Vagina (tissue), 2 donors: Measurements from ENCODE around the gene SAG.

ENCODE experiments used
- CTCF ChIP-seq, 3 experiments: fragments of 450-650 bp in 2 of 3; fragments of 200-600 bp in 1 of 3; sonication (generic) in 1 of 3; IDR thresholded peaks; one replicate each; pipeline ENCODE4 v1.5.1; 2017 to 2019; ENCODE audit warnings: antibody characterized with exemption in 3 of 3, mild to moderate bottlenecking in 2 of 3, moderate library complexity in 2 of 3
- POLR2A ChIP-seq, 2 donors: fragments of 450-650 bp; IDR thresholded peaks; one replicate each; pipeline ENCODE4 v1.6.1; 2017; ENCODE audit warnings: antibody characterized with exemption in 2 of 2, mild to moderate bottlenecking in 2 of 2, moderate library complexity in 2 of 2
- POLR2AphosphoS5 ChIP-seq, 2 donors: sonication (generic); formaldehyde crosslinking; IDR thresholded peaks; one replicate each; pipeline ENCODE4 v1.9.0; 2017; ENCODE audit warnings: antibody characterized with exemption in 2 of 2, mild to moderate bottlenecking in 2 of 2, low read depth in 1 of 2; ENCODE audit not compliant: insufficient read depth in 1 of 2

- TF ChIP-seq CTCF (IDR thresholded peaks at IDR 0.05) (no peak), POLR2A (IDR thresholded peaks at IDR 0.05) (no peak), POLR2AphosphoS5 (IDR thresholded peaks at IDR 0.05; ENCODE audit: insufficient read depth in 1 of 2, low read depth in 1 of 2) (no peak)
Measured at GRCh38 chr2:233311241-233311926, 3.8 kb downstream of the SAG start.
